ENCODE results near the gene IFT81. TPM values are rescaled to one million over a fixed set of nuclear protein-coding genes. Genes with fewer than 3 reads are reported as not detected.

The IFT81 gene
- total and polyA plus RNA-seq, 2 of the 13 experiments (the other 11 are each of a cell fraction or from before 2014, with no cell fraction given), result 4.2 to 13.0 TPM

DNA sequence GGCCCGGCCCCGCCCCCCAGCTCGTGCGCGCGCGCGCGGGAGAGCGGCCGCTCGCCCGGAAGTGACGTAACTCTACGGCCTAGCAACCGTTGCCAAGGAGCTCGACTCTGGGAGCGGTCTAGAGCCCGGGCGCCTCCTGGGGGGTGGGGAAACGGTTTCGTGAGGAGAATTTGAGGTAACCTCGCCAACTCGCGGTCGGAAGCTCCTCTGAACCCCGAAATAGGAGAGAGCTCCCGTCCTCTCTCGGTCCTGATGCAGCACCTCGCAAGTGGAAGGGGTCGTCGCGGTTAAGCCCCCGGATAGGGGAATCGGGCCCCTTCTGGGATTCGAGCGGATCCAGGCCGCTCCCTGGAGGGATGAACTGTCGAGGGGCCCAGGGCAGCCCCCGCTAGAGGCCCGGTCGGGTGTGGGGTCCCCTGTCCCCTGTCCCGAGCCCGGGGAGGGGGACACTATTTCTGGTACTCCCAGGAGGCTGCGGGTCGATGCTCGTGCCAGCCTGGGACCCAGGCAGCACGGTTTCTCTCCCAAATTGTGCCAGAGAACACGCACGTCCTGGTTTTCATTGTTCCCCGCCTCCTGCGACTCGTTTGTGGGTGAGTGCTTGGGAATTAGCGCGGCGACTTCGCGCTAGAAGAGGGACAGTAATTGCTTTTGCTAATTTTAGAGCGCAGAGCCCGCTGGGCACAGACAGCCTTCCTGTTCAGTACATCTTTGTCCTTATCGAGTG lies at the start of gene IFT81 (continued):
- TF ChIP-seq, protein P1, sequence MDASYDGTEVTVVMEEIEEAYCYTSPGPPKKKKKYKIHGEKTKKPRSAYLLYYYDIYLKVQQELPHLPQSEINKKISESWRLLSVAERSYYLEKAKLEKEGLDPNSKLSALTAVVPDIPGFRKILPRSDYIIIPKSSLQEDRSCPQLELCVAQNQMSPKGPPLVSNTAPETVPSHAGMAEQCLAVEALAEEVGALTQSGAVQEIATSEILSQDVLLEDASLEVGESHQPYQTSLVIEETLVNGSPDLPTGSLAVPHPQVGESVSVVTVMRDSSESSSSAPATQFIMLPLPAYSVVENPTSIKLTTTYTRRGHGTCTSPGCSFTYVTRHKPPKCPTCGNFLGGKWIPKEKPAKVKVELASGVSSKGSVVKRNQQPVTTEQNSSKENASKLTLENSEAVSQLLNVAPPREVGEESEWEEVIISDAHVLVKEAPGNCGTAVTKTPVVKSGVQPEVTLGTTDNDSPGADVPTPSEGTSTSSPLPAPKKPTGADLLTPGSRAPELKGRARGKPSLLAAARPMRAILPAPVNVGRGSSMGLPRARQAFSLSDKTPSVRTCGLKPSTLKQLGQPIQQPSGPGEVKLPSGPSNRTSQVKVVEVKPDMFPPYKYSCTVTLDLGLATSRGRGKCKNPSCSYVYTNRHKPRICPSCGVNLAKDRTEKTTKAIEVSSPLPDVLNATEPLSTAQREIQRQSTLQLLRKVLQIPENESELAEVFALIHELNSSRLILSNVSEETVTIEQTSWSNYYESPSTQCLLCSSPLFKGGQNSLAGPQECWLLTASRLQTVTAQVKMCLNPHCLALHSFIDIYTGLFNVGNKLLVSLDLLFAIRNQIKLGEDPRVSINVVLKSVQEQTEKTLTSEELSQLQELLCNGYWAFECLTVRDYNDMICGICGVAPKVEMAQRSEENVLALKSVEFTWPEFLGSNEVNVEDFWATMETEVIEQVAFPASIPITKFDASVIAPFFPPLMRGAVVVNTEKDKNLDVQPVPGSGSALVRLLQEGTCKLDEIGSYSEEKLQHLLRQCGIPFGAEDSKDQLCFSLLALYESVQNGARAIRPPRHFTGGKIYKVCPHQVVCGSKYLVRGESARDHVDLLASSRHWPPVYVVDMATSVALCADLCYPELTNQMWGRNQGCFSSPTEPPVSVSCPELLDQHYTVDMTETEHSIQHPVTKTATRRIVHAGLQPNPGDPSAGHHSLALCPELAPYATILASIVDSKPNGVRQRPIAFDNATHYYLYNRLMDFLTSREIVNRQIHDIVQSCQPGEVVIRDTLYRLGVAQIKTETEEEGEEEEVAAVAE (CRISPR knock-in tag; IDR thresholded peaks at IDR 0.05; ENCODE audit: borderline replicate concordance), result no peak
- TF ChIP-seq, protein P2, sequence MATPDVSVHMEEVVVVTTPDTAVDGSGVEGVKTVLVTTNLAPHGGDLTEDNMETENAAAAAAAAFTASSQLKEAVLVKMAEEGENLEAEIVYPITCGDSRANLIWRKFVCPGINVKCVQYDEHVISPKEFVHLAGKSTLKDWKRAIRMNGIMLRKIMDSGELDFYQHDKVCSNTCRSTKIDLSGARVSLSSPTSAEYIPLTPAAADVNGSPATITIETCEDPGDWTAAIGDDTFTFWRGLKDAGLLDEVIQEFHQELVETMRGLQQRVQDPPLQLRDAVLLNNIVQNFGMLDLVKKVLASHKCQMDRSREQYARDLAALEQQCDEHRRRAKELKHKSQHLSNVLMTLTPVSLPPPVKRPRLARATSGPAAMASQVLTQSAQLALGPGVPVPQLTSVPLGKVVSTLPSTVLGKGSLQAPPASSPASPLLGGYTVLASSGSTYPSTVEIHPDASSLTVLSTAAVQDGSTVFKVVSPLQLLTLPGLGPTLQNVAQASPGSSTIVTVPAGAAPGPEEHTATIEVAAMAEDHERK (CRISPR knock-in tag; IDR thresholded peaks at IDR 0.05; ENCODE audit: low read depth), result no peak
- no peak for TF ChIP-seq ZNF329 (CRISPR knock-in tag; IDR thresholded peaks at IDR 0.05; ENCODE audit: low read depth)
- 0 out of 2 replicates have a peak, but pooled peaks have one; percentile 54 for TF ChIP-seq ARID2 (CRISPR knock-in tag; IDR thresholded peaks at IDR 0.05; ENCODE audit: borderline replicate concordance)
- no peak for TF ChIP-seq CHCHD3 (CRISPR knock-in tag; IDR thresholded peaks at IDR 0.05)
- TF ChIP-seq KDM3A (CRISPR knock-in tag; IDR thresholded peaks at IDR 0.05; ENCODE audit: low read depth), result no peak
- no peak for TF ChIP-seq HOXA9 (CRISPR knock-in tag; IDR thresholded peaks at IDR 0.05; ENCODE audit: borderline replicate concordance)
- TF ChIP-seq RBFOX2 (IDR thresholded peaks at IDR 0.05; ENCODE audit: low read depth, low read length), result peak; percentile 42
- no peak for TF ChIP-seq ZNF121 (CRISPR knock-in tag; IDR thresholded peaks at IDR 0.05)
- no peak for TF ChIP-seq JUND (CRISPR knock-in tag; IDR thresholded peaks at IDR 0.05)
- no peak for TF ChIP-seq ZFP90 (CRISPR knock-in tag; IDR thresholded peaks at IDR 0.05; ENCODE audit: borderline replicate concordance)
- peak; percentile 69 for TF ChIP-seq AGO1 (IDR thresholded peaks at IDR 0.05; ENCODE audit: low read depth, low read length, poor library complexity, severe bottlenecking)
- no peak; the same call in 1 of the 2 replicates for TF ChIP-seq TGIF2 (CRISPR knock-in tag; IDR thresholded peaks at IDR 0.05)
- TF ChIP-seq ETV6 (CRISPR knock-in tag; conservative IDR thresholded peaks at IDR 0.05), result no peak
- TF ChIP-seq, protein P3, sequence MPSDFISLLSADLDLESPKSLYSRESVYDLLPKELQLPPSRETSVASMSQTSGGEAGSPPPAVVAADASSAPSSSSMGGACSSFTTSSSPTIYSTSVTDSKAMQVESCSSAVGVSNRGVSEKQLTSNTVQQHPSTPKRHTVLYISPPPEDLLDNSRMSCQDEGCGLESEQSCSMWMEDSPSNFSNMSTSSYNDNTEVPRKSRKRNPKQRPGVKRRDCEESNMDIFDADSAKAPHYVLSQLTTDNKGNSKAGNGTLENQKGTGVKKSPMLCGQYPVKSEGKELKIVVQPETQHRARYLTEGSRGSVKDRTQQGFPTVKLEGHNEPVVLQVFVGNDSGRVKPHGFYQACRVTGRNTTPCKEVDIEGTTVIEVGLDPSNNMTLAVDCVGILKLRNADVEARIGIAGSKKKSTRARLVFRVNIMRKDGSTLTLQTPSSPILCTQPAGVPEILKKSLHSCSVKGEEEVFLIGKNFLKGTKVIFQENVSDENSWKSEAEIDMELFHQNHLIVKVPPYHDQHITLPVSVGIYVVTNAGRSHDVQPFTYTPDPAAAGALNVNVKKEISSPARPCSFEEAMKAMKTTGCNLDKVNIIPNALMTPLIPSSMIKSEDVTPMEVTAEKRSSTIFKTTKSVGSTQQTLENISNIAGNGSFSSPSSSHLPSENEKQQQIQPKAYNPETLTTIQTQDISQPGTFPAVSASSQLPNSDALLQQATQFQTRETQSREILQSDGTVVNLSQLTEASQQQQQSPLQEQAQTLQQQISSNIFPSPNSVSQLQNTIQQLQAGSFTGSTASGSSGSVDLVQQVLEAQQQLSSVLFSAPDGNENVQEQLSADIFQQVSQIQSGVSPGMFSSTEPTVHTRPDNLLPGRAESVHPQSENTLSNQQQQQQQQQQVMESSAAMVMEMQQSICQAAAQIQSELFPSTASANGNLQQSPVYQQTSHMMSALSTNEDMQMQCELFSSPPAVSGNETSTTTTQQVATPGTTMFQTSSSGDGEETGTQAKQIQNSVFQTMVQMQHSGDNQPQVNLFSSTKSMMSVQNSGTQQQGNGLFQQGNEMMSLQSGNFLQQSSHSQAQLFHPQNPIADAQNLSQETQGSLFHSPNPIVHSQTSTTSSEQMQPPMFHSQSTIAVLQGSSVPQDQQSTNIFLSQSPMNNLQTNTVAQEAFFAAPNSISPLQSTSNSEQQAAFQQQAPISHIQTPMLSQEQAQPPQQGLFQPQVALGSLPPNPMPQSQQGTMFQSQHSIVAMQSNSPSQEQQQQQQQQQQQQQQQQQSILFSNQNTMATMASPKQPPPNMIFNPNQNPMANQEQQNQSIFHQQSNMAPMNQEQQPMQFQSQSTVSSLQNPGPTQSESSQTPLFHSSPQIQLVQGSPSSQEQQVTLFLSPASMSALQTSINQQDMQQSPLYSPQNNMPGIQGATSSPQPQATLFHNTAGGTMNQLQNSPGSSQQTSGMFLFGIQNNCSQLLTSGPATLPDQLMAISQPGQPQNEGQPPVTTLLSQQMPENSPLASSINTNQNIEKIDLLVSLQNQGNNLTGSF (CRISPR knock-in tag; IDR thresholded peaks at IDR 0.05), result no peak
- TF ChIP-seq, protein P4, sequence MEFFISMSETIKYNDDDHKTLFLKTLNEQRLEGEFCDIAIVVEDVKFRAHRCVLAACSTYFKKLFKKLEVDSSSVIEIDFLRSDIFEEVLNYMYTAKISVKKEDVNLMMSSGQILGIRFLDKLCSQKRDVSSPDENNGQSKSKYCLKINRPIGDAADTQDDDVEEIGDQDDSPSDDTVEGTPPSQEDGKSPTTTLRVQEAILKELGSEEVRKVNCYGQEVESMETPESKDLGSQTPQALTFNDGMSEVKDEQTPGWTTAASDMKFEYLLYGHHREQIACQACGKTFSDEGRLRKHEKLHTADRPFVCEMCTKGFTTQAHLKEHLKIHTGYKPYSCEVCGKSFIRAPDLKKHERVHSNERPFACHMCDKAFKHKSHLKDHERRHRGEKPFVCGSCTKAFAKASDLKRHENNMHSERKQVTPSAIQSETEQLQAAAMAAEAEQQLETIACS (CRISPR knock-in tag; IDR thresholded peaks at IDR 0.05), result peak; percentile 83
- TF ChIP-seq MBNL3 (CRISPR knock-in tag; conservative IDR thresholded peaks at IDR 0.05), result no peak

All from HepG2 (cell line).